Muscle layer of colon (tissue), 2 donors: ENCODE measurements around the gene MIER2.

ENCODE experiments used
- H3K27ac ChIP-seq: one replicate; pipeline ENCODE4 v1.7.0; 2013; ENCODE audit warnings: low read depth, mild to moderate bottlenecking, low read length, moderate library complexity
- H3K27me3 ChIP-seq, 2 donors: one replicate each; pipeline ENCODE4 v1.7.0; 2013; ENCODE audit warnings: low read length in 2 of 2, mild to moderate bottlenecking in 2 of 2; ENCODE audit not compliant: insufficient read depth in 2 of 2, control insufficient read depth in 1 of 2
- H3K36me3 ChIP-seq: one replicate; pipeline ENCODE4 v1.7.0; 2013; ENCODE audit warnings: mild to moderate bottlenecking, low read length; ENCODE audit not compliant: insufficient read depth
- H3K4me1 ChIP-seq: one replicate; pipeline ENCODE4 v1.7.0; 2013; ENCODE audit warnings: mild to moderate bottlenecking, low read length; ENCODE audit not compliant: insufficient read depth
- H3K4me3 ChIP-seq, 2 donors: one replicate each; pipeline ENCODE4 v1.7.0; 2013; ENCODE audit warnings: low read length in 2 of 2, low read depth in 1 of 2, mild to moderate bottlenecking in 1 of 2, moderate library complexity in 1 of 2
- H3K9ac ChIP-seq: one replicate; pipeline ENCODE4 v1.7.0; 2013; ENCODE audit warnings: low read length
- H3K9me3 ChIP-seq: one replicate; pipeline ENCODE4 v1.7.0; 2013; ENCODE audit warnings: mild to moderate bottlenecking, low read length
- donor health status: abdominal sarcoma.
- donor health status: Adenocarcinoma of cecum.

MIER2 gene

DNA sequence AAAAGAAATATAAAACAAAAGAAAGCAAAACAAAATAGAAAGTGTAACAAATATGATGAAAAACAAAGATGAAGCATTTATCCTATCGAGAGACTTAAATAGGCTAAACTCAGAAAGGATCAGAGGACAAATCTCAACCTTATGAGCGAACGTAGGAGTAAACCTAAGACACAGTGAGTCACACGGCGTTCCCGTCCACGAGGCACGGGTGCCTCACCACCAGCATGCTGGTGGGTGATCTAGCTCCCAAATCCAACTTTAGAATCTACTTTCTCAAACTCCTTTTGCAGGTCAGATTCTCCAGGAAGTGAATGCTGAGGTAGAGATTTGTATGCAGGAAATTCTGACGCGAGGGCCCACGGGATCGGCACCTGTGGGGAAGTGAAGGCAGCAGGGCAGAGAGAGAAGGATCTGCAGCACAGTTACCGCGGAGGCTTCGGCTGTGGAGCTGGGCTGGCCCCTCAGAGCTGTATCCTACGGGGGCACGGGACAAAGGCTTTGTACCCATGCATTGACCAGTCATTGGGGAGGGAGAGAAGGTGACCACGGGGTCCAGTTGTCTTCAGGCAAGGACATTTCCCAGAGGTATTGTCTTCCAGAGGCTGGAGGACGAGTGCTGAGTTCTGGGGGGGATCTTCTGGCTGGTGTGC, 7.5 kb upstream of the MIER2 start:
- no peaks in the 10 kb centered on the region for H3K4me1 ChIP-seq

DNA sequence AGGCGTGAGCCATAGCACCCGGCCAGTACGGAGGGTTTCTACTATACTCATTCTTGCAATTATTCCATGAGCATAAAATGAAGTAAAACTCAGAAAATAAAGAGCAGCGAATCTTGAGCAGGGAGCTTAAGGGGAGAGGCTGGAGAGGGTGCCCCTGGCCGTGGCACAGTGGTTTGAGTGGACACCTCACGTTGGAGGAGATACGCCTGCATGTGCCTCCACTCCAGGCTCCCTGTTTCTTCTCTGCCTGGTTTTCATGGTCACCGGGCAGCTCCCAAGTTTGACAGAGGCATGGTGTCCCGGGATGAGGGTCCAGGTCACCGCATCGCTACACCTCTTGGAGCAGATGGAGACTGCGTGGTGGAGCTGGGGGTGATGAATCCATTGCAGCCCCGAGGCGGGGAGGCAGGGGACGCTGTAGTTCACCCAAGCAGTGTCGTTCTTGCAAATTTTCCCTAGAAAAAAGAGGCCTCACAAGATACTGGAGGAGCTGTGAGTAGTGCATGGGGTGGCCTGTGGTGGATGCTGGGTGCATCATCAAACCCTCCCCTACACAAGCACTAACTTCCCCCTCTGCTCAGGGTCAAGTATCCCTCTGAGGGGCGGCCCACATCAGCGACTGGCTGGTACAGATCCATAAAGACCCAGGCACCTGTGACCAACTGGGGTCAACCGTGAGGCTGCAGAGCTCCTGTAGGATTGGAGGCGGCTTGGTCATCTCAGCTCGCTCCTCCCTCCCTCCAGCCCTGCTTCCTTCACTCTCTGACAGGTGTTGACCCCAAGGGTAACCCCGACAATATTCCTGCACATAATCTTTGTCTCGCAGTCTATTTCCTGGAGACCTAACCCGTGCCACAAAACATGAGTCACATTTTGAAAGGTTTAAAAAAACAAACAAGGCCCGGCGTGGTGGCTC, 3.6 kb upstream of the MIER2 start:
- no peak overlapping the region for H3K9ac ChIP-seq
- no peak overlapping the region for H3K27ac ChIP-seq
- peaks cover 4% of the 10 kb centered on the region for H3K9me3 ChIP-seq
- H3K4me1 ChIP-seq: peaks cover 10% of the 10 kb centered on the region
- no peak overlapping the region for H3K4me3 ChIP-seq
- no peaks in the 10 kb centered on the region for H3K36me3 ChIP-seq
- H3K27me3 ChIP-seq: no peaks in the 10 kb centered on the region

More for the DNA sequence above, 7.5 kb upstream of the MIER2 start:
- peaks cover 4% of the 10 kb centered on the region for H3K9me3 ChIP-seq
- H3K9ac ChIP-seq: no peak overlapping the region
- no peak overlapping the region for H3K27ac ChIP-seq
- H3K36me3 ChIP-seq: no peaks in the 10 kb centered on the region
- no peaks in the 10 kb centered on the region for H3K27me3 ChIP-seq
- no peak overlapping the region for H3K4me3 ChIP-seq

DNA sequence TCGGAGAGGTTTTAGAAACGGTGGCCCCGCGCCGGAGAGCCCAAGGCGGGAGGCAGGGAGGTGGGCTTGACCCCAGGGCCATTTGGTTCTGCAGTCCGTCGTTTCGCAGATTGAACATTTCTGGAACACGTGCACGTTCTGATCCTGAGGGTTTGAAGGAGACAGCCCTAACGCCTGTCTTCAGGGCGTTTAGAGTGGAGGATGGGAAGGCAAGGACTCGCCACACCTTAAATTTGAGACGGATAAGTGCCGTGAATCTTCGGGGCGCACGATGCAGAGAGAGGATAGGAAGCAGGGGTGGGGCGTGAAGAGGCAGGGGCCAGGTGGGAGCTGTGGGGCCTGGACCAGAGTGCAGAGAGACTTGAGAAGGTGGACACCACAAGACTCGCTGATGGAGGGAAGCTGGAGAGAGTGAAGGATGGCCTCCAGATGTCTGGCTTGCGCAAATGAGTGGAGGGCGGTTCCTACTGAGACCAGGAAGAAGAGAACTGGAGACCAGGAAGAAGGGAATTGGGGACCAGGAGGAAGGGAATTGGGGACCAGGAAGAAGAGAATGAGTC, 804 bp upstream of the MIER2 start:
- no peak overlapping the region for H3K27ac ChIP-seq
- no peaks in the 10 kb centered on the region for H3K36me3 ChIP-seq
- no peaks in the 10 kb centered on the region for H3K9me3 ChIP-seq
- H3K27me3 ChIP-seq: no peaks in the 10 kb centered on the region
- no peak overlapping the region for H3K9ac ChIP-seq
- peaks cover 29% of the 10 kb centered on the region for H3K4me1 ChIP-seq
- H3K4me3 ChIP-seq: peak overlapping the region; percentile 56 to 73

DNA sequence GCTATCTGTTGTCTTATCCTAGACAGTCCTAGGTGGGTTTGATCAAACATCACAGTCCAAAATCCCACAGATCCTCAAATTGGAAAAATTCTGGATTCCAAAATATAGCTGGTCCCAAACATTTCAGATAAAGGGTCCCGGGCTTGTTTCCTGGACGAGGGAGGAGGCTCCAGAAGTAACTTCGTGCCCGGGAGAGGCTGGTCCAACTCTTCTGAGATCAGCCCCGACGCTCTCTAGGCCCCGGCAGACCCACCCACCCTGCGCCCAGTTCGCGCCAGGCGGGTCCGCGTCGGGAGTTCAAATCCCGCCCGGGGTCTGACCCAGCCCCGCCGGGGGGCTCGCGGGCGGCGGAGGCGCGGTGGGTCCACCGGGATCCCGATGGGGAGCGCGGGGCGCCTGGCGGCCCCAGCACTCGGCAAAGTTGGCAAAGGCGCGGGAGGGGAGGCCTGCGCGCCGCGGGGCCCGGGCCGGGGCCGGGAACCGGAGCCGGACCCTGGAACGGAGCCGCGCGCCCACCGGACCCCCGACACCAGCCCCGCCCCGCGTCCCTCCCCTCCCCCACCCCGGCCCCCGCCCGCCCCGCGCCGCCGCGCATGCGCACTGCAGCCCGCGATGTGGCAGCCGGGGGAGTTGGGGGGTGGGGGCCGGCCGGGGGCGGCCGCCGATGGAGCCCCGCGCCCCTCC, 513 bp downstream of the MIER2 start:
- H3K36me3 ChIP-seq: peaks cover 8% of the 10 kb centered on the region
- peak overlapping the region; percentile 70 for H3K27ac ChIP-seq
- peak overlapping the region; percentile 71 to 73 for H3K4me3 ChIP-seq
- no peaks in the 10 kb centered on the region for H3K9me3 ChIP-seq
- no peaks in the 10 kb centered on the region for H3K27me3 ChIP-seq
- H3K9ac ChIP-seq: peak overlapping the region; percentile 44
- peaks cover 34% of the 10 kb centered on the region for H3K4me1 ChIP-seq

DNA sequence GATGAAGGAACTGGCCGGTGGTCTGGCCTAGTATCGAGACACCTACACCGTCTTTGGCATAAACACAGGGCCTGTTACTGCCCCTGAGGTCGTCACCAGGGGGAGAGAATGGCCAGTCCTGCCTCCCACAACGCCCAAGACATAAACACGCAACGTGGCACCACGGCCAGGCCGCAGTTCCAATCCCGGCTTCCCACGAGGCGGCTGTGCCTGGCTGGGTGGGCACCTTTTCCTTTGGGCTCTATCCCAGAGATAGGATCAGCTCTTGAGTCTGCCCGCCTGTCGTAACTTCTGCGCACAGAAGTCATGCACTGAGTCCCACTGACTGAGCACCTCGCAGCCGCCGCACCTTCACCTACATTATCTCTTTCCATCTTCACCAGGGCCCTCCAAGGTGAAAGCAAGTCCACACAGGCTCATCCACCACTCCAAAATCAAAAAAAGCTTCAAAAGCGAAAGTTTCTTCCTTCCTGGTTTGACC, 1.1 kb downstream of the MIER2 start:
- H3K27ac ChIP-seq: peak overlapping the region; percentile 70
- H3K36me3 ChIP-seq: peaks cover 8% of the 10 kb centered on the region
- H3K27me3 ChIP-seq: no peaks in the 10 kb centered on the region
- peak overlapping the region; percentile 71 to 73 for H3K4me3 ChIP-seq
- no peaks in the 10 kb centered on the region for H3K9me3 ChIP-seq
- peaks cover 34% of the 10 kb centered on the region for H3K4me1 ChIP-seq
- H3K9ac ChIP-seq: peak overlapping the region; percentile 44

DNA sequence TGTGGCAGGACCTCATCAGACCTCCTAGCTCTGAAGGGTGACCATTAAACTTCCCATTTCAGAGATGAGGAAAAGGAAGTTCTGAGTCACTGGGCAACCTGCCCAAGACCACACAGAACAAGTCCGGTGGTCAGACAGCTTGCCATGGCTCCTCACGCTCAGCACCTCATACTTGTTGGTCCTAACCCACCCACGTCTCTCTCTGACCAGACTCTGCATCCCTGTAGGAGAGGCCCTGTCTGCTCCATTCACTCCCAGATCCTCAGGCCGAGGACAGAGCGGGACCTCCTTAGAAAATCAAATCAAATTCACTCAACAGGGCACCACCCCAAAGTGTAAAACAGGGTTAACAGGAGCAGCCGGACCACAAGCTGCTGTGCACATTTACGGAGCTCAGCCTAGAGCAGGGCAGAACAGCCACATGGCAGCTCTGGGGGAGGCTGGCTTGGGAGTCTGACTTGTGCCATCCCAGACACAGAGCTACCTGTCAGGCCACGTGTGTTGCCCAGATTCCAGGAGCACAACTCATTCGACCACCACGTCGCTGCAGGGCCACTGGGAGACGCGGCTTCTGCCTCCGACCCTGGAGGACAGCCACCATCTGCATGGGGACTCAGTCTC, 1.7 kb downstream of the MIER2 start:
- Histone ChIP-seq H3K27ac (peak overlapping the region; percentile 27), H3K4me3 (peak overlapping the region; percentile 71 to 73), H3K9ac (peak overlapping the region; percentile 44)

DNA sequence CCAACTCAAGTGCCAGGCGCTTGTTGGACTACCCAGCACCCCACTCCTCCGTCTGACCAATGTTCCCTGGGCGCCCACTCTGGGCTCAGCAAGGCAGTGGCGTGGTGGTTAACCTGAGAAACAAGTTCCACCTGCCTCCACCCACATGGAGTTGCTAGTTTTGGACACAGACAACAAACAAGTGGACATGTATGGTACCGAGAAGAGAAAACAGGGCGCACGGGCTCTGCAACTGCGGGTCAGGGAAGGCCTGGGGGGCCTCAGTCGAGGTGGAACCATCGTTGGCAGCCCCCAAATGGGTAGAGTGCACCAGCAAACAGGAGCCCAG, 2.5 kb downstream of the MIER2 start:
- peaks cover 34% of the 10 kb centered on the region for H3K4me1 ChIP-seq
- H3K4me3 ChIP-seq: peak overlapping the region in 1 of 2 donors; percentile 73
- peaks cover 8% of the 10 kb centered on the region for H3K36me3 ChIP-seq
- no peaks in the 10 kb centered on the region for H3K9me3 ChIP-seq
- H3K27me3 ChIP-seq: no peaks in the 10 kb centered on the region
- H3K9ac ChIP-seq: no peak overlapping the region
- no peak overlapping the region for H3K27ac ChIP-seq

More for the DNA sequence above, 1.7 kb downstream of the MIER2 start:
- peaks cover 34% of the 10 kb centered on the region for H3K4me1 ChIP-seq
- H3K36me3 ChIP-seq: peaks cover 8% of the 10 kb centered on the region
- no peaks in the 10 kb centered on the region for H3K9me3 ChIP-seq
- no peaks in the 10 kb centered on the region for H3K27me3 ChIP-seq

DNA sequence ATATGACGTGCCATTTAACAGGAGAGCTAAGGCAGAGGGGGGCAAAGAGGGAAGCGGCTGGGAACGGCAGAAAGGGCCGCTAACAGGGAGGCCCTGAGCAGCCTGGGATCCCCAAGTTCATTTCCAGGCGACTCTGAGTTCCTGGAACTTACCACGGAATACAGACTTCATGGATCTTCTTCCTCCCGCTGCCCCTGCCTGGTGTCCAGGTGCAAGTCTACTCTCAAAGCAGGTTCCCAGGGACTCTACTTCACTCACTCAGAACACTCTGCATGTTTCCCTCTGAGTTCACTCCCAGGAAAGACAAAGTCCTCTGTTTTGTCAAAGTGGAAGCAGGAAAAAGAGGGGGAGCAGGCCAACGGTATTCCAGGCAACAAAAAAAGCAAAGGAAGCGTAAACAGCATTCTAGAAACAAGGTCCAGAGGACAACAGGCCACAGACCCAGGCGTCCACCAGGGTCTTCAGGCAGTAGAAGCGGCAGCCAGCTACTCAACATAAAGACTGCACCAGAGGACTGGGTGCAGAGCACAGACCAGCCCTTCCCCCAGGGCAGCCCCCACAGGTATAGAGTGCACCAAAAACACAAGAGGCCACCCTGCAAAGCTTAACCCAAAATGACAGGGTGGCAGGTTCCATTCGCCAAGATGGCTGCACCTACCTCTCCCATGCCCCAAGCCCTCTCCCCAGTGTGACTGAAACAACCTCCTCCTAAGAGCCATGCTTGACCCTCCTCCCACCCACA, 3.0 kb downstream of the MIER2 start:
- Histone ChIP-seq H3K4me3 (peak overlapping the region in 1 of 2 donors; percentile 73), H3K36me3 (peaks cover 8% of the 10 kb centered on the region), H3K4me1 (peaks cover 34% of the 10 kb centered on the region), H3K9ac (no peak overlapping the region), H3K27ac (no peak overlapping the region), H3K27me3 (no peaks in the 10 kb centered on the region), H3K9me3 (no peaks in the 10 kb centered on the region)

DNA sequence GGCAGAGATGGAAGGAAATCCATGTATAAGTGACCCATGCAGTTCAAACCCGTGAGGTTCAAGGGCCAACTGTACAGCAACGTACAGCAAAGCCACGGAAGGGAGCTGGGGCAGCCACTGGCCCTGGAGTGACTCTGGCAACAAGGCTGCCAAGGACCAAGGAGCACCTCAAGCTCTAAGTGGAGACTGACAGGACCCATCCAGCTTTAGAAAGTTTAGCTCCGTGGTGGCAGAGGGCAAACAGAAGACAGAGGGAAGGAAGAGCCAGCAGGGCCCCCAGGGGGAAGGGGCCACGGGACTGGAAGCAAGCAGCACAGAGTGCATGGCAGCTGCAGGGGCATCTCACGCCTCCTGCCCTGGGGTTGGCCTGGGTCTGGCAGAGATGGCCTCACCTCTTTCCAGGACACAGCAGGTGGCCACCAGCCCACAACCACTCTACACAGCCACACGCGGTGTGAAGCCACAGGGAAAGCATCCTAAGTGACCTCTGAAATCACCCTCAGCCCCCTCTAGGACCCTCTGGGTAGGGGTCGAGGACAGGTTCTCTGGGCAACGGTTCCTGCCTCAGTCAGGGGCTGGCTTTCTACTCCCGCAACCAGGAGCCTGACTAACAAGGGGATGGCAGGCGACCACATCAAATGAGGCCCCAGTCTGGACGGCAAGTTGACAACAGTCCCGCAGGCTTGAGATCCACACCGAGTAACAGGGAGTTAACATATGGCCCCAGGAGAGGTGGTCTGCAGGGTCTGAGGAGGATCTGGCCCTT, 3.8 kb downstream of the MIER2 start:
- no peak overlapping the region for H3K9ac ChIP-seq
- peaks cover 8% of the 10 kb centered on the region for H3K36me3 ChIP-seq
- H3K27ac ChIP-seq: no peak overlapping the region
- peaks cover 34% of the 10 kb centered on the region for H3K4me1 ChIP-seq
- no peaks in the 10 kb centered on the region for H3K9me3 ChIP-seq
- no peaks in the 10 kb centered on the region for H3K27me3 ChIP-seq
- no peak overlapping the region for H3K4me3 ChIP-seq
